Natural killer cell treated with Interleukin-12 subunit alpha and Interleukin-12 subunit beta and Interleukin-15 and Interleukin-18, amount 100 ng/mL, for 72 hours (primary cell): ENCODE measurements around the gene IER5. TPM values are rescaled to one million over a fixed set of nuclear protein-coding genes. Genes with fewer than 3 reads are reported as not detected.

Source experiments
- ATAC-seq, 2 donors: fragments of 150-1000 bp; cut with Tn5 transposase in 1 of 2; sonication (Bioruptor Pico), chemical (Tn5 transposase) in 1 of 2; 2 replicates each; pipeline ENCODE4 v1.10.0; 2021
- DNase-seq: peaks from one replicate; pipeline ENCODE4 v3.0.0; 2022; ENCODE audit warnings: low spot score
- H3K27ac Mint-ChIP-seq, 2 donors: 1 replicate in 1 of 2; 2 replicates in 1 of 2; pipeline ENCODE4 v1.8.0; 2022; ENCODE audit warnings: mixed read lengths in 2 of 2, mild to moderate bottlenecking in 1 of 2, moderate library complexity in 1 of 2
- H3K27me3 Mint-ChIP-seq, 2 donors: 1 replicate in 1 of 2; 2 replicates in 1 of 2; pipeline ENCODE4 v1.8.0; 2022; ENCODE audit warnings: mixed read lengths in 2 of 2
- H3K36me3 Mint-ChIP-seq: one replicate; pipeline ENCODE4 v1.8.0; 2022; ENCODE audit warnings: mixed read lengths
- H3K4me1 Mint-ChIP-seq, 2 donors: 1 replicate in 1 of 2; 2 replicates in 1 of 2; pipeline ENCODE4 v1.8.0; 2022; ENCODE audit warnings: low read depth in 2 of 2, mixed read lengths in 2 of 2, mild to moderate bottlenecking in 1 of 2
- H3K4me3 Mint-ChIP-seq: one replicate; pipeline ENCODE4 v1.8.0; 2022; ENCODE audit warnings: mixed read lengths
- H3K9me3 Mint-ChIP-seq: 2 replicates; pipeline ENCODE4 v1.8.0; 2022; ENCODE audit warnings: mixed read lengths
- total RNA-seq, 2 donors: library from RNA; stranded (reverse); gene quantifications; one replicate each; pipeline ENCODE4 v1.2.3, GENCODE V29; 2022

Gene IER5
- total RNA-seq, 2 donors from 2014 or later: 57.1 to 91.7 TPM

DNA sequence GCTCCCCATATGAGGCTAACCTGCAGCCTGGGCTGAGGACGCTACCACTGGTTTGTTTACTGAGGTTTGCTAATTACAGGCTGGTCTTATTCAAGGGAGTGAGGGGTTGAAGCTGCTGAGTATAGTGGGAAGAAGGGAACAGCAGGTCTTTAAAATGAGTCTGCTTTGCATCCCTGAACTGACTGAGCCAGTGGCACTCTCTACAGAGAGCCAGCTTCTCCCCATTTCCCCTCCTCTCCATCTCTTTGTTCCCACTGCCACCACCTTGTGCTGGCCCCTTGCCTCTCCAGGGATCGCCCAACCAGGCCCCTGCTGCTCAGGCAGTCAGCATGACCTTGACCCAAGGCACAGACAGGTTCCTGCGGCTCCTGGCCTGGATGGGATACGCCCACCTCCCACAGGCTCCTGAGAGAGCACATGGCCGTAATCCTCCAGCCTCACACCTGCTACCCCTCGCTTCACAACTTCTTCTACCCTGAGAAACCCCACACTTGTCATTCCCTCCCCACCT is 45.0 kb downstream of the IER5 start:
- H3K4me1 Mint-ChIP-seq: peaks cover 61 to 62% of the 10 kb centered on the region in 2 donors
- ATAC-seq: no peak
- peaks cover 0 to 10% of the 10 kb centered on the region in 2 donors for H3K27me3 Mint-ChIP-seq
- no peak for DNase-seq
- H3K27ac Mint-ChIP-seq: peak overlapping the region; percentile 76 to 83
- no peaks in the 10 kb centered on the region for H3K9me3 Mint-ChIP-seq
- peak overlapping the region; percentile 88 for H3K4me3 Mint-ChIP-seq
- no peaks in the 10 kb centered on the region for H3K36me3 Mint-ChIP-seq

DNA sequence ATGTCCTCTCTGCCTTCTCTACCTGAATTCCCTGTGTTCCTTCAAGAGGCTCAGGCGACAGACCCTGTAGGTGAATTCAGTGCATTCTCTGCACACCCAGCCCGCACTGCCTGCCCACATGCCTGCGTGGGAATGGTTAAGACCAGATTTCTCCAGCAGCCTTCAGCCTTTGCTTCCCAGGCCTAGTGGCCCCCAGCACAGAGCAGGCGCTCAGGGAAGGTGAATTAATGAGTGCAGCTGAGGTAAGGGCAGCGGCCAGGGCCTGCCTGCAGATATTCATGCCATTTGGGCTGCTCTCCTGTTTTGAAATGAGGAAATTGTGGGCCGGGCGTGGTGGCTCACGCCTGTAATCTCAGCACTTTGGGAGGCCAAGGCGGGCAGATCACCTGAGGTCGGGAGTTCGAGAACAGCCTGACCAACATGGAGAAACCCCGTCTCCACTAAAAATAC is 45.5 kb downstream of the IER5 start:
- ATAC-seq: no peak
- H3K4me3 Mint-ChIP-seq: peak overlapping the region; percentile 88
- H3K4me1 Mint-ChIP-seq: peaks cover 62% of the 10 kb centered on the region in 2 donors
- peak overlapping the region; percentile 76 to 83 for H3K27ac Mint-ChIP-seq
- DNase-seq: no peak
- no peaks in the 10 kb centered on the region for H3K9me3 Mint-ChIP-seq
- H3K36me3 Mint-ChIP-seq: no peaks in the 10 kb centered on the region
- peaks cover 0 to 8% of the 10 kb centered on the region in 2 donors for H3K27me3 Mint-ChIP-seq

DNA sequence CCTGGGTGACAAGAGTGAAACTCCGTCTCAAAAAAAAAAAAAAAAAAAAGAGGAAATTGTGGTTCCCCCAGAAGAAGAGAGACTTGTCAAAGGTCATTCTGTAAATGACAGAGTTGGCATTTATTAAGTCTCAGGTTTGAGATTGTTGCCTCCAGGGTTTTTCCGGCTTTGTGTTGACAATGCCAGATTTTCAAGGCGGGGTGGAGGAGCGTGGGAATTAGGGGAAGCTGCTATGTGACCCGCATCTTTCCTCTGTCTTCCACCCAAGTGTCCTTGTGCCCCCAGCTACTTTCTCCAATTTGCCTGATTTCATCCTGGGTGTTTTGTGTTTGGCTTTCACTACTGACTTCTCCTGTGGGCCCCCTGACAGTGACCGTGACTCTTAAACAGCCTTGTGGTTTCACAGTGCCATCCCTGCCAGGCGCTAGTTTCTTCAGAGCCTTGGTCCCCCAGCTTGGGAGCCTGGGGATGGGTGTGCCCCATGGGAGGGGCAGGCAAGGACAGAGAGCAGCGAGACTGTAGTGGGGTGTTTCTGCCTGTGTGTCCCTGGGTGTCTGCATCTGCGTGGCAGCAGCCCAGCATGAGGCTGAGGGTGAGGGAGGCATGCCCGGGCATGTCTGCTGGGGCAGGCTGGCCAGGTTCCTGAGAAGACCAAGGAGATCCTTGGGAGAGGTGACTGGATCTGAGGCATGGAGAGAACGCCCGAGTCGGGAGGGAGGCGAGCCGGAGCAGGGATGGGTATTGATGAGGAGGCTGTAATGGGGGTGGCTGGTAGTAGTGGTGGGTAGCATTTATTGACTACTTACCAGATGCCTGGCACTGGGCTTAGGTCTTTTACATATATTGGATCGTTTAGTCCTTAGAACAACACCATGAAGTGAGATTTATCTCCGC is 46.3 kb downstream of the IER5 start:
- Mint-ChIP-seq H3K4me3 (peak overlapping the region; percentile 88), H3K27ac (peak overlapping the region; percentile 76 to 83), H3K4me1 (peaks cover 64 to 66% of the 10 kb centered on the region in 2 donors), H3K27me3 (peaks cover 0 to 6% of the 10 kb centered on the region in 2 donors), H3K36me3 (no peaks in the 10 kb centered on the region), H3K9me3 (no peaks in the 10 kb centered on the region)
- DNase-seq: no peak
- peak; percentile 69 to 73 for ATAC-seq

DNA sequence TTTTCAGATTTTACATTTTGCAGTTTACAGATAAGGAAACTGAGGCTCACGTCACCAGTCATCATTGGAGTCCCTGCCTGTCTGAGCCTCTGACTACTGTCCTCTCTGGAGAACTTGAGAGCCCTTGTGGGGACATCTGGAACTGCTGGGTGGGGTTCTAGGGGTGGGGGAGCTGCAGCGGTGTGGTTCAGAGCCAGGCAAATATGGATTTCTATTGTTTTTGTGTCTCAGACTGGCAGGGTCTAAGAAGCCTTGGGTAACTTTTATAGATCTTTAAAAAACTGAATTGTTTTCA is 46.9 kb downstream of the IER5 start:
- no peaks in the 10 kb centered on the region for H3K36me3 Mint-ChIP-seq
- H3K9me3 Mint-ChIP-seq: no peaks in the 10 kb centered on the region
- DNase-seq (no peak), ATAC-seq (no peak)
- peak overlapping the region; percentile 88 for H3K4me3 Mint-ChIP-seq
- peaks cover 63 to 66% of the 10 kb centered on the region in 2 donors for H3K4me1 Mint-ChIP-seq
- peaks cover 0 to under 1% of the 10 kb centered on the region in 2 donors for H3K27me3 Mint-ChIP-seq
- peak overlapping the region; percentile 76 to 83 for H3K27ac Mint-ChIP-seq

DNA sequence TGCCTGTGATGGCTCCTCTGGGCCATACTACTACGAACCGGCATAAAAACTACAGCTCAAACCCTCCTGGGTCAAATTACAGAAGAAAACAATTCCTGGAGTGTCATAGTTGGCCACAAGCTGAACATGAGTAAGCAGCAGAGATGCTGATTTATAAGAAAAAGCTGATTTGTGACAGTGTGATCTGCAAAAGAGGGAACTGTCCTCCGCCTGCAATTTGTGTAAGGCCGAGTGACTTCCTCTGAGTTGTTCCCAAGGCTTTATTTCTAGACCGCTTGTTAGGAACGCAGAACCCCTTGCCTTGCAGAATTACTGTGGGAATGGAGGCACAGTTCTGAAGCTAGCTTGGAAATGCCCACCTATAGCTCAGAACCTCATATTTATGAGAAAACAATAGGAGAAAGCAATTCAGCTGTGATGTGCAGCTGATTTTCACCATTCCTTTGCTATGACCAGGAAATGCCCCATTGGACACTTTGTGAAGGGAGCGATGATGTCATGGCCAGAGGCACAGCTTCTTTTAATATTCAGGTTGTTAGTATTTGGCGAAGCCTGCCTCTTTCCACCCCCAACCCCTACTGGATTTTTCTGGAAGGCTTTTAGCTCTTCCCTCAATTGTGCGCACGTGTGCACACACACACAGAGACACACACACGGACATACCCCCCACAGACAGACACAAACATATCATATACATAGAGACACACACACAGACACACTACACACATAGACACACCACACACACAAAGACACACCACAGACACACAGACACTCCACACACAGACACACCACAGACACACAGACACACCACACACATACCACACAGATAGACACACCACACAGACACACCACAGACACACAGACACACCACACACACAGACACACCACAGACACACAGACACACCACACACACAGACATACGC is 47.6 kb downstream of the IER5 start:
- Mint-ChIP-seq H3K27me3 (no peaks in the 10 kb centered on the region), H3K4me3 (peak overlapping the region; percentile 88), H3K9me3 (no peaks in the 10 kb centered on the region), H3K36me3 (no peaks in the 10 kb centered on the region), H3K27ac (peak overlapping the region; percentile 76 to 83), H3K4me1 (peaks cover 66 to 70% of the 10 kb centered on the region in 2 donors)
- no peak for DNase-seq
- no peak for ATAC-seq

DNA sequence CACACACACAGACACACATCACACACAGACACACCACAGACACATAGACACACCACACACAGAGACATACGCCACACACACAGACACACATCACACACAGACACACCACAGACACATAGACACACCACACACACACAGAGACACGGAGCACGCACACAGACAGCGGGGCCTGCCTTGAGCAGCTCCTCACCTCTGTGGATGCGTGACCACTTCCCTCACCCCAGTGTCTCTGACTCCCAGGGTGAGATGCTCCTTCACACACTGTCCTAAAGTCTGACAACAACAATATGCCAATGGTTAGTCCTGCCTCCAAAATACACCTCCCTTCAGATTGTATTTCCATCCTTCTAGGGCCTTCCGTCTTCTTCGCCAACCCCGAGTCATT is 48.2 kb downstream of the IER5 start:
- Mint-ChIP-seq H3K27me3 (no peaks in the 10 kb centered on the region), H3K9me3 (no peaks in the 10 kb centered on the region), H3K27ac (peak overlapping the region; percentile 66 to 76), H3K4me1 (peaks cover 69 to 77% of the 10 kb centered on the region in 2 donors), H3K36me3 (no peaks in the 10 kb centered on the region), H3K4me3 (peak overlapping the region; percentile 34)
- DNase-seq: no peak
- peak in 1 of 2 donors; percentile 54 for ATAC-seq

DNA sequence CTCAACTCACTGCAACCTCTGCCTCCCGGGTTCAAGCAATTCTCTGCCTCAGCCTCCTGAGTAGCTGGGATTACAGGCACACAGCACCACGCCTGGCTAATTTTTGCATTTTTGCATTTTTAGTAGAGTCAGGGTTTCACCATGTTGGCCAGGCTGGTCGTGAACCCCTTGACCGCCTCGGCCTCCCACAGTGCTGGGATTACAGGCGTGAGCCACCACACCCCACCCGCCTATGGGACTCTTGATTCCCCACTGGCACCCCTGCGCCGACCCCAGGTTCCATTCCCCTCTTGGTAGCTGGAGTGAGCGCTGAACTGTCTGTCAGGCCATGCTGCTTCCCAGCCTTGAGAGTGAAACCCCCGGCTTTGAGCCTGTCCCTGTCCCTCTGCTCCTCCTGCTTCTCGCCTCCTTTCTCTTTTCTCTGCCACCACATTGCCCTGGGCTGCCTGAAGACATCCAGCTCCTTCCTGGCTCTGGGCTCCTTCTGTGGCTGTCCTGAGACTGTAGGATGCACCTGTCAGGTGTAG is 48.8 kb downstream of the IER5 start:
- ATAC-seq (no peak), DNase-seq (no peak)
- no peaks in the 10 kb centered on the region for H3K9me3 Mint-ChIP-seq
- H3K36me3 Mint-ChIP-seq: no peaks in the 10 kb centered on the region
- peaks cover 72 to 82% of the 10 kb centered on the region in 2 donors for H3K4me1 Mint-ChIP-seq
- H3K27ac Mint-ChIP-seq: peak overlapping the region; percentile 66 to 76
- peak overlapping the region; percentile 34 for H3K4me3 Mint-ChIP-seq
- no peaks in the 10 kb centered on the region for H3K27me3 Mint-ChIP-seq

DNA sequence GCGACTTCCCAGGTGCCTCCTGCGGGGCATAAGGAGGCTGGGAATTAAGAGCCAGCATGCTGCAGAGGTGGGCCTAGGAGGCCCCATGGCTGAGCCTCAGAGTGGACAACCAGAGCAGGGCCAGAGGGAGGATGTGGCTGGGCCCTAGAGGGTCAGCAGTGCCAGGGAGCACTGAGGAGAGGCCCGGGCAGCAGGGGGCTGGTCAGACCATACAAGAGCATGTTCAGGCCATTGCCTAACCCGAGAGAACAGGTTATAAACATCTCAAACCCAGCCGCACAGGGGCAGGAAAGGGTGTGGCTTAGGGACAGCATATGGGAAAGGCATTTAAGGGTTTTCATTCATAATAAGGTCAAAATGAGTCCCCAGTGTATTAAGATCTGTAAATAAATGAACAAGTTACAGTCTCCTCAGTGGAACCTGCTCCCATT is 51.1 kb downstream of the IER5 start:
- Mint-ChIP-seq H3K4me3 (no peak overlapping the region), H3K27ac (peak overlapping the region; percentile 84 to 85), H3K4me1 (peaks cover 70 to 87% of the 10 kb centered on the region in 2 donors)

DNA sequence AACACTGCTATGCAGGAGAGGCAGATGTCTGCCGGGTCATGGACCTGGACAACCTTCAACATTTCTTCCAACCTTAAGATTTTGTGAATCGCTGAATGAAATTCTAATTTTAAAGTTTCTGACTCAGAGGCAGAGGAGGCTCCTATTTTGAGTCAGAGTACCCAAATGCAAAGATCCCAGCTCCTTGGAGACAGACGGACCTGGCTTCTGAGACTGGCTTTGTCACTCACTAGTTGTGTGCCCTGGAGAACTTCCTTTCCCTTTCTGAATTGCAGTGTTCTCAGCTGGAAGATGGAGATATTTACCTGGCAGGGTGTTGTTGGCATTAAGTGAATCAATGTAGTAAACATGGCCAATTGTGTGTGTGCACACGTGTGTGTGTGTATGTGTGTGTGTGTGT is 51.9 kb downstream of the IER5 start:
- Mint-ChIP-seq H3K4me3 (peak overlapping the region; percentile 70), H3K9me3 (no peaks in the 10 kb centered on the region)
- ATAC-seq: no peak

More for the DNA sequence above, 51.1 kb downstream of the IER5 start:
- ATAC-seq: no peak
- no peak for DNase-seq
- no peaks in the 10 kb centered on the region for H3K9me3 Mint-ChIP-seq
- H3K27me3 Mint-ChIP-seq: peaks cover 0 to 8% of the 10 kb centered on the region in 2 donors
- H3K36me3 Mint-ChIP-seq: no peaks in the 10 kb centered on the region

DNA sequence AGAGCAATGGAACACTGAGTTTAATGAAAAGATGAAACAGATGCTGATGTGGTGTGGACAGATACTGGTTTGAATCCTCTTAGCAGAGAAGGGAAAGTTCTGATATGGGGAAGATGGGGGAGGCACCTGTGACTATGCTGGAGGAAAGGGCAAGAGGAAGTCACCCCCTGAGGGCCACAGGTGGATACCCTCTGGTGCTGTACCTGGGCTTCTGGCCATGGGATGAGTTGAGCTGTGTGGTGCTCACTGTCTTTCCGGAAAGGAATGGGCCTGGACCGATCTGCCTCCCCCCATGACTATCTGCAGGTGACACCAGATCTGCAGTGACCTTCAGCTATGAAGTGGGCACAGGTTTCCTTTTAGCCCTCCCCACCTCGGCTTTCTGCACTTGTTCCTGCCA is 52.4 kb downstream of the IER5 start:
- Mint-ChIP-seq H3K27me3 (peaks cover 0 to 8% of the 10 kb centered on the region in 2 donors), H3K36me3 (no peaks in the 10 kb centered on the region), H3K9me3 (no peaks in the 10 kb centered on the region), H3K4me3 (peak overlapping the region; percentile 70), H3K4me1 (peaks cover 62 to 78% of the 10 kb centered on the region in 2 donors), H3K27ac (peak overlapping the region; percentile 84 to 85)
- ATAC-seq: no peak
- no peak for DNase-seq

More for the DNA sequence above, 51.9 kb downstream of the IER5 start:
- no peak for DNase-seq
- peak overlapping the region; percentile 84 to 85 for H3K27ac Mint-ChIP-seq
- H3K36me3 Mint-ChIP-seq: no peaks in the 10 kb centered on the region
- peaks cover 63 to 80% of the 10 kb centered on the region in 2 donors for H3K4me1 Mint-ChIP-seq
- peaks cover 0 to 8% of the 10 kb centered on the region in 2 donors for H3K27me3 Mint-ChIP-seq

DNA sequence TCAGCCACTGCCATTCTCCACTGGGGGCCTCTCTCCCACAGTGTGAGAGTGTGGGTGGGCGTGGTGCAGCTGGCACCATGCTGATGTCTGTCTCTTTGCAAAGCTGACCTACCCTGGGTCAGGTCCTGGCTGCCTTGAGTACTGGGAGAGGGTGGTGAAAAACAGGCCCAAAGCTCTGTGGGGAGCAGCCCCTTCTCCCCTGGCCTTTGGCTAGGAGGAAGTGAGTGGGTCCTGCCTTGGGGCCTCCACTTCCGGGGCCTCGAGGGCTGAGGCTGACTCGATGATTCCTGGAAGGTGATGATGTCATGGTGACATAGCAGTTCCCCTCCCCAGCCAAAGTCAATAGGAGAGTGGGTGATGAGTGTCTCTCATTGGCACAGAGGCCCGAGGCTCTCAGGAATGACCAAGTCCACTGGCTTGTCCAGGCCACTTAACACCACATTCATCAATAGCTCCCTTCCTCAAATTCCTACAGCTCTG is 53.0 kb downstream of the IER5 start:
- H3K27ac Mint-ChIP-seq: peak overlapping the region; percentile 84 to 85
- peak overlapping the region; percentile 70 for H3K4me3 Mint-ChIP-seq
- peak; percentile 86 for DNase-seq
- no peaks in the 10 kb centered on the region for H3K36me3 Mint-ChIP-seq
- no peaks in the 10 kb centered on the region for H3K9me3 Mint-ChIP-seq
- peaks cover 59 to 73% of the 10 kb centered on the region in 2 donors for H3K4me1 Mint-ChIP-seq
- peaks cover 0 to 8% of the 10 kb centered on the region in 2 donors for H3K27me3 Mint-ChIP-seq
- ATAC-seq: peak; percentile 85 to 89
